NCI-H2196 treated with DMSO at 0.1 percent for 48 hours (cell line): ENCODE results near the gene CIC.

Source experiments
- DNase-seq: peaks from one replicate; lab custom pipeline; 2025; ENCODE audit not compliant: unreplicated experiment; lab: John Stamatoyannopoulos, UW

CIC gene

GRCh38 chr19:42286349-42287016, 17.4 kb downstream of the CIC start:
- DNase-seq = no peak

GRCh38 chr19:42287017-42287826, 18.2 kb downstream of the CIC start:
- DNase-seq = no peak

GRCh38 chr19:42287827-42288107, 18.7 kb downstream of the CIC start:
- DNase-seq = no peak

- DNase-seq = no peak
Observed at GRCh38 chr19:42288387-42288786, 19.3 kb downstream of the CIC start.

GRCh38 chr19:42288881-42289555, 20.0 kb downstream of the CIC start:
- DNase-seq = no peak

DNA sequence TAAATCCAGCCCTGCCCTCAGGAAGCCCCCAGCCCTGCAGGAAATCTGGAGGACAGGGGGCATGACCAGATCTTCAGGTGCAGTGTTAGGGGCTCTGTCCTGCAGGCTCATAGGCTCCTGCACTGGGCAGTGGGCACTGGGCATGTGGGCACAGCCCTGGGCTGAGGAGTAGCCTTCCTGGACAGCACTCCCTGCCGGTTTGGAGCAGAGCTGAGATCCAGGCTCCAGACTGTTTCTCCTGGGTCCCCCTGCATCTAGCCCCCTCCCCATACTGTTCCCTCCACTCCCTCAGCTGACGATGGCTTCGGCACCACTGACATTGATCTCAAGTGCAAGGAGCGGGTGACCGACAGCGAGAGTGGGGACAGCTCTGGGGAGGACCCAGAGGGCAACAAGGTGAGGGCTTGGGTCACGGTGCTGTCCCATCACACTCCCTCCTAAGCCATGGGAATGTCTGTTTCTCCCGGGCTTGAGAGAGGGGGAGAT, 20.5 kb downstream of the CIC start:
- no peak for DNase-seq

GRCh38 chr19:42290136-42290522, 21.1 kb downstream of the CIC start:
- DNase-seq = no peak

GRCh38 chr19:42290523-42291434, 21.7 kb downstream of the CIC start:
- DNase-seq = no peak

GRCh38 chr19:42291435-42291810, 22.4 kb downstream of the CIC start:
- no peak for DNase-seq

- no peak for DNase-seq
Observed at GRCh38 chr19:42292042-42292960, 23.2 kb downstream of the CIC start.

DNA sequence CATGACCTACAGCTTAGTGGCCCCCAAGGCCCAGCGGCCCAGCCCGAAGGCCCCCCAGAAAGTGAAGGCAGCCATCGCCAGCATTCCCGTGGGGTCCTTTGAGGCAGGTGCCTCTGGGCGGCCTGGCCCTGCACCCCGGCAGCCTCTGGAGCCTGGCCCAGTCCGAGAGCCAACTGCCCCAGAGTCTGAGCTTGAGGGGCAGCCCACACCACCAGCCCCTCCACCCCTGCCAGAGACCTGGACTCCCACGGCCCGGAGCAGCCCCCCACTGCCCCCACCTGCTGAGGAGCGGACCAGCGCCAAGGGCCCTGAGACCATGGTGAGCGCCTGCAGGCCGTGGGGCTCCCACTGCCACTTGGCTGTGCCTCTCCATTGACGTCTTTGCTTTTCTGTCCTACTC, 23.9 kb downstream of the CIC start:
- DNase-seq = no peak

- DNase-seq = no peak
Observed at GRCh38 chr19:42293540-42293939, 24.5 kb downstream of the CIC start.

GRCh38 chr19:42293948-42294347, 24.9 kb downstream of the CIC start:
- no peak for DNase-seq

GRCh38 chr19:42294471-42295137, 25.6 kb downstream of the CIC start:
- DNase-seq = no peak

DNA sequence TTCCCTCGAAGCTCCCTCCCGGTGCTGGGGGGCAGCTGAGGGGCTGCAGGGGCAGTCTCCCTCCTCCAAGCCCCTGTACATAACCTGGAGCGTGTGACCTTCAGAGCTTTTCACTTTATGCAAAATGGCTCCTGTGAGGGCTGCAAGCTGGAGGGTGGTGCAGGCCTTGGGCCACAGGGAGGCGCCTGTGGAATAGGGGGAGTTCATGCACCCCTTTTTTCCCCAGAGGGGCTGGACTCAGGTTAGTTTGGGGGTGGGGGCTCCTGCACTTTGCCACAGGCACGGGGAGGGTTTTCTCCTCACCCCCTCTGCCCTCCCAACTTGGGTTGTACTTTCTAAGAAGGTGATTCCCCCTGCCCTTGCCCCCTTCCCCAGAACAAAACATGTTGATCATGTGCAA, 26.3 kb downstream of the CIC start:
- DNase-seq = no peak

- peak; percentile 41 for DNase-seq
Observed at GRCh38 chr19:42295831-42296525, 26.9 kb downstream of the CIC start.

- DNase-seq = no peak
Observed at GRCh38 chr19:42297039-42297438, 28.0 kb downstream of the CIC start.

GRCh38 chr19:42301646-42302203, 32.7 kb downstream of the CIC start, which contains the start of gene PRR19:
PRR19 (plus strand) TSS chr19:42302132; CDS start chr19:42309585, 7,453 bp downstream.
- no peak for DNase-seq

- peak; percentile 38 for DNase-seq
Observed at GRCh38 chr19:42303101-42303464, 34.0 kb downstream of the CIC start.
